Astrocyte (in vitro differentiated cells and primary cell): ENCODE results near the gene TNFSF11. TPM values are rescaled to one million over a fixed set of nuclear protein-coding genes. Genes with fewer than 3 reads are reported as not detected.
"Not testable (repeated sequence)": the region's sequence is repeated elsewhere in the genome, so short reads cannot be mapped to it uniquely, and the experiment has no call there.

Source experiments
- DNase-seq: peaks from one replicate; pipeline ENCODE4 v3.0.0-alpha.2; 2010; ENCODE audit warnings: low read depth
- FAIRE-seq: peaks from 2 replicates; lab custom pipeline; 2011; peaks lifted over from hg19 to GRCh38; lab: Jason Lieb, UNC
- H2AFZ ChIP-seq: 2 replicates; pipeline ENCODE4 v1.6.0; 2012; ENCODE audit warnings: low read depth, low read length, inconsistent platforms
- H3K27ac ChIP-seq: 2 replicates; pipeline ENCODE4 v1.5.1; 2011; ENCODE audit warnings: low read depth, low read length, inconsistent platforms
- H3K27me3 ChIP-seq: 2 replicates; pipeline ENCODE4 v1.6.0; 2011; ENCODE audit warnings: low read length, inconsistent platforms; ENCODE audit not compliant: insufficient read depth
- H3K36me3 ChIP-seq: 2 replicates; pipeline ENCODE4 v1.5.1; 2011; ENCODE audit warnings: low read length, inconsistent platforms; ENCODE audit not compliant: insufficient read depth
- H3K4me1 ChIP-seq: 2 replicates; pipeline ENCODE4 v1.5.1; 2011; ENCODE audit warnings: low read length, inconsistent platforms; ENCODE audit not compliant: insufficient read depth
- H3K4me2 ChIP-seq: 2 replicates; pipeline ENCODE4 v1.6.0; 2012; ENCODE audit warnings: low read length, inconsistent platforms
- H3K4me3 ChIP-seq: 2 replicates; pipeline ENCODE4 v1.5.1; 2011; ENCODE audit warnings: low read depth, mild to moderate bottlenecking, low read length, inconsistent platforms; ENCODE audit not compliant: insufficient read depth
- H3K79me2 ChIP-seq: 2 replicates; pipeline ENCODE4 v1.6.0; 2012; ENCODE audit warnings: mild to moderate bottlenecking, low read length, inconsistent platforms; ENCODE audit not compliant: insufficient read depth
- H3K9ac ChIP-seq: 2 replicates; pipeline ENCODE4 v1.6.0; 2012; ENCODE audit warnings: mild to moderate bottlenecking, low read length, inconsistent platforms
- H3K9me3 ChIP-seq: 2 replicates; pipeline ENCODE4 v1.5.1; 2012; ENCODE audit warnings: low read depth, mild to moderate bottlenecking, low read length, inconsistent platforms; ENCODE audit not compliant: insufficient read depth
- H4K20me1 ChIP-seq: 2 replicates; pipeline ENCODE4 v1.6.0; 2012; ENCODE audit warnings: low read length, inconsistent platforms; ENCODE audit not compliant: insufficient read depth
- H3K27ac Mint-ChIP-seq: one replicate; pipeline ENCODE4 v1.8.0; 2021; ENCODE audit warnings: mild to moderate bottlenecking, mixed read lengths; ENCODE audit not compliant: unreplicated experiment
- H3K27me3 Mint-ChIP-seq: one replicate; pipeline ENCODE4 v1.8.0; 2021; ENCODE audit warnings: low read depth, mixed read lengths; ENCODE audit not compliant: unreplicated experiment
- H3K36me3 Mint-ChIP-seq: one replicate; pipeline ENCODE4 v1.8.0; 2021; ENCODE audit warnings: low read depth, mixed read lengths; ENCODE audit not compliant: unreplicated experiment
- H3K4me1 Mint-ChIP-seq: one replicate; pipeline ENCODE4 v1.8.0; 2021; ENCODE audit warnings: low read depth, mixed read lengths; ENCODE audit not compliant: unreplicated experiment
- H3K4me3 Mint-ChIP-seq: one replicate; pipeline ENCODE4 v1.8.0; 2021; ENCODE audit warnings: mild to moderate bottlenecking, moderate library complexity, mixed read lengths; ENCODE audit not compliant: unreplicated experiment
- H3K9me3 Mint-ChIP-seq: one replicate; pipeline ENCODE4 v1.8.0; 2021; ENCODE audit warnings: mild to moderate bottlenecking, mixed read lengths; ENCODE audit not compliant: unreplicated experiment
- EZH2 ChIP-seq: IDR thresholded peaks from 2 replicates; pipeline ENCODE4 v1.6.1; 2012; ENCODE audit warnings: mild to moderate bottlenecking, low read length, inconsistent platforms; ENCODE audit not compliant: insufficient read depth
- total RNA-seq: library from RNA; stranded (reverse); gene quantifications from 2 replicates; pipeline ENCODE4 v1.2.1, GENCODE V29; 2021
- TF ChIP-seq, protein P1 (sequence below): IDR thresholded peaks from 2 replicates; pipeline ENCODE4 v1.5.1; 2011; ENCODE audit warnings: low read depth, mild to moderate bottlenecking, inconsistent platforms, low read length, moderate library complexity; ENCODE audit not compliant: insufficient read depth

The TNFSF11 gene
- total RNA-seq, 1 donor from 2014 or later: not detected

DNA sequence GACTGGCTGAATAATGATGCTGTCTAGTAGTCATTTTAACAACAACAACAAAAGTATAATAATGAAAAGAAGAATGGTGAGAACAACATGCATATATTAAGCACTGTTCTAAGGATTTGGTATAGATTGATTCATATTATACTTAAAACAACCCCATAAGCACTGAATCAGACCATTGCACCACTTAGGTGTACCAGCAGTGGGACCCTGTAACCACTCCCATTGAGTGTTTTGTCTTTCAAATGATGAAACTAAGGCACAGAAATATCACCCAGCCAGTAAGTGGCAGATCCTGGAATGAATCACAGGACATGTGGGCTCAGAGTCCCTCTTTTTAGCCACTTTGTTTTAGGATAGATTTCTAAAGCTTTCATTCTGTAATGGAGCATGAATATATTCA, 14.9 kb upstream of the TNFSF11 start:
- Histone ChIP-seq H3K4me2 (no peak overlapping the region), H3K9me3 (peaks cover 3% of the 10 kb centered on the region), H3K27ac (no peak overlapping the region), H3K4me3 (no peak overlapping the region), H3K36me3 (no peaks in the 10 kb centered on the region), H4K20me1 (no peaks in the 10 kb centered on the region), H2AFZ (no peak overlapping the region), H3K27me3 (no peaks in the 10 kb centered on the region), H3K4me1 (no peaks in the 10 kb centered on the region), H3K79me2 (no peaks in the 10 kb centered on the region), H3K9ac (no peak overlapping the region)
- Mint-ChIP-seq H3K27ac (no peak overlapping the region), H3K36me3 (no peaks in the 10 kb centered on the region), H3K4me1 (peaks cover 5% of the 10 kb centered on the region), H3K9me3 (peaks cover 13% of the 10 kb centered on the region), H3K27me3 (no peaks in the 10 kb centered on the region), H3K4me3 (no peak overlapping the region)
- no peak for FAIRE-seq
- DNase-seq: no peak
- no peak for TF ChIP-seq EZH2
- TF ChIP-seq, protein P1, sequence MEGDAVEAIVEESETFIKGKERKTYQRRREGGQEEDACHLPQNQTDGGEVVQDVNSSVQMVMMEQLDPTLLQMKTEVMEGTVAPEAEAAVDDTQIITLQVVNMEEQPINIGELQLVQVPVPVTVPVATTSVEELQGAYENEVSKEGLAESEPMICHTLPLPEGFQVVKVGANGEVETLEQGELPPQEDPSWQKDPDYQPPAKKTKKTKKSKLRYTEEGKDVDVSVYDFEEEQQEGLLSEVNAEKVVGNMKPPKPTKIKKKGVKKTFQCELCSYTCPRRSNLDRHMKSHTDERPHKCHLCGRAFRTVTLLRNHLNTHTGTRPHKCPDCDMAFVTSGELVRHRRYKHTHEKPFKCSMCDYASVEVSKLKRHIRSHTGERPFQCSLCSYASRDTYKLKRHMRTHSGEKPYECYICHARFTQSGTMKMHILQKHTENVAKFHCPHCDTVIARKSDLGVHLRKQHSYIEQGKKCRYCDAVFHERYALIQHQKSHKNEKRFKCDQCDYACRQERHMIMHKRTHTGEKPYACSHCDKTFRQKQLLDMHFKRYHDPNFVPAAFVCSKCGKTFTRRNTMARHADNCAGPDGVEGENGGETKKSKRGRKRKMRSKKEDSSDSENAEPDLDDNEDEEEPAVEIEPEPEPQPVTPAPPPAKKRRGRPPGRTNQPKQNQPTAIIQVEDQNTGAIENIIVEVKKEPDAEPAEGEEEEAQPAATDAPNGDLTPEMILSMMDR: no peak

DNA sequence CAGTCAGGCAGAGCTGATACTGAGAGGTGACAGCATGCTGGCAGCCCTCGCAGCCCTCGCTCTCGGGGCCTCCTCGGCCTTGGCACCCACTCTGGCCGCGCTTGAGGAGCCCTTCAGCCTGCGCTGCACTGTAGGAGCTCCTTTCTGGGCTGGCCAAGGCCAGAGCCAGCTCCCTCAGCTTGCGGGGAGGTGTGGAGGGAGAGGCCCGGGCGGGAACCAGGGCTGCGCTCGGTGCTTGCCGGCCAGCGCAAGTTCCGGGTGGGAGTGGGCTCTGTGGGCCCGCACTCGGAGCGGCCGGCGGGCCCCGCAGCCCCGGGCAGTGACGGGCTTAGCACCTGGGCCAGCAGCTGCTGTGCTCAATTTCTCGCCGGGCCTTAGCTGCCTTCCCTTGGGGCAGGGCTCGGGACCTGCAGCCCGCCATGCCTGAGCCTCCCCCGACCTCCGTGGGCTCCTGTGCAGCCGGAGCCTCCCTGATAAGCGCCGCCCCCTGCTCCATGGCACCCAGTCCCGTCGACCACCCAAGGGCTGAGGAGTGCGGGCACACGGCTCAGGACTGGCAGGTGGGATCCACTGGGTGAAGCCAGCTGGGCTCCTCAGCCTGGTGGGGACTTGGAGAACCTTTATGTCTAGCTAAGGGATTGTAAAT, 14.3 kb upstream of the TNFSF11 start:
- not testable (repeated sequence) for DNase-seq, H4K20me1 ChIP-seq, H3K4me3 ChIP-seq, H3K27ac Mint-ChIP-seq, H3K9me3 ChIP-seq, H3K9ac ChIP-seq, H3K4me2 ChIP-seq, FAIRE-seq, H3K27me3 ChIP-seq, H3K4me1 ChIP-seq, H3K4me3 Mint-ChIP-seq, H3K27me3 Mint-ChIP-seq, H3K36me3 ChIP-seq, H2AFZ ChIP-seq, H3K27ac ChIP-seq, H3K36me3 Mint-ChIP-seq, H3K79me2 ChIP-seq, H3K4me1 Mint-ChIP-seq
- peaks cover 16% of the 10 kb centered on the region for H3K9me3 Mint-ChIP-seq

DNA sequence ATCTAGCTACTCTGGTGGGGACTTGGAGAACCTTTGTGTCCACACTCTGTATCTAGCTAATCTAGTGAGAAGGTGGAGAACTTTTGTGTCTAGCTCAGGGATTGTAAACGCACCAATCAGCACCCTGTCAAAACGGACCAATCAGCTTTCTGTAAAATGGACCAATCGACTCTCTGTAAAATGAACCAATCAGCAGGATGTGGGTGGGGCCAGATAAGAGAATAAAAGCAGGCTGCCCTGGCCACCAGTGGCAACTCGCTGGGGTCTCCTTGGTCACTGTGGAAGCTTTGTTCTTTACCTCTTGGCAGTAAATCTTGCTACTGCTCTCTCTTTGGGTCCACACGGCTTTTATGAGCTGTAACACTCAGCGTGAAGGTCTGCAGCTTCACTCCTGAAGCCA, 13.6 kb upstream of the TNFSF11 start:
- not testable (repeated sequence) for H3K4me2 ChIP-seq, DNase-seq, H3K9me3 ChIP-seq, H3K4me3 ChIP-seq, H3K36me3 ChIP-seq, H3K4me3 Mint-ChIP-seq, H3K9ac ChIP-seq, H3K79me2 ChIP-seq, H3K36me3 Mint-ChIP-seq, H3K27ac Mint-ChIP-seq, FAIRE-seq, H2AFZ ChIP-seq, H3K4me1 ChIP-seq, H3K27me3 ChIP-seq, H3K27ac ChIP-seq, H4K20me1 ChIP-seq, H3K27me3 Mint-ChIP-seq, H3K4me1 Mint-ChIP-seq
- peaks cover 17% of the 10 kb centered on the region for H3K9me3 Mint-ChIP-seq
